Panc1 (cell line): ENCODE data around the gene WDR72.

ENCODE experiments used
- CTCF ChIP-seq: fragments of 450-650 bp; IDR thresholded peaks from 2 replicates; pipeline ENCODE4 v1.5.1; 2017; ENCODE audit warnings: mild to moderate bottlenecking
- REST ChIP-seq, 2 experiments: IDR thresholded peaks; 2 replicates each; pipeline ENCODE4 v1.6.1; 2011 to 2012; ENCODE audit warnings: low read depth in 2 of 2, control low read depth in 1 of 2, low read length in 1 of 2, mild to moderate bottlenecking in 1 of 2, moderate library complexity in 1 of 2; ENCODE audit not compliant: insufficient read depth in 1 of 2

DNA sequence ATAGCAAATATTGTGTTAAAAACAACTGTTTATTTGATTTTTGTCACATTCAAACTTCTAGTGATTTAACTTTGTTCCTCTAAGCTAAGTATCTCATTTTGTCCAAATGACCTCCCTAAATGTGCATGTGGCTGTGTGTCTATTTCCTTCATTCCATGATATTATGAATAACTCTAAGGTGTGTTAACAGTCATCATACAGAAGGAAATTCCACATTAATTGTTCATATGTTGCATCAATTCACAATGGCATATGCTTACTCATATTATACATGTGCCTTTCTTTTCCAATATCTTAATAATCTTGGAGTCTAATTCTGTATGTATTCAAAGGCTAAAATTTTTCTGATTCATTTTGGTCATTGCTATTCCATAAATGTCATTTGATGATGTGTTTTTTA, 186.4 kb downstream of the WDR72 start:
- TF ChIP-seq REST (IDR thresholded peaks at IDR 0.05; ENCODE audit: insufficient read depth in 1 of 2, low read depth in 2 of 2, low read length in 1 of 2) (no peak), CTCF (no peak)
